ENCODE results near the gene CRYGN.

Gene CRYGN

DNA sequence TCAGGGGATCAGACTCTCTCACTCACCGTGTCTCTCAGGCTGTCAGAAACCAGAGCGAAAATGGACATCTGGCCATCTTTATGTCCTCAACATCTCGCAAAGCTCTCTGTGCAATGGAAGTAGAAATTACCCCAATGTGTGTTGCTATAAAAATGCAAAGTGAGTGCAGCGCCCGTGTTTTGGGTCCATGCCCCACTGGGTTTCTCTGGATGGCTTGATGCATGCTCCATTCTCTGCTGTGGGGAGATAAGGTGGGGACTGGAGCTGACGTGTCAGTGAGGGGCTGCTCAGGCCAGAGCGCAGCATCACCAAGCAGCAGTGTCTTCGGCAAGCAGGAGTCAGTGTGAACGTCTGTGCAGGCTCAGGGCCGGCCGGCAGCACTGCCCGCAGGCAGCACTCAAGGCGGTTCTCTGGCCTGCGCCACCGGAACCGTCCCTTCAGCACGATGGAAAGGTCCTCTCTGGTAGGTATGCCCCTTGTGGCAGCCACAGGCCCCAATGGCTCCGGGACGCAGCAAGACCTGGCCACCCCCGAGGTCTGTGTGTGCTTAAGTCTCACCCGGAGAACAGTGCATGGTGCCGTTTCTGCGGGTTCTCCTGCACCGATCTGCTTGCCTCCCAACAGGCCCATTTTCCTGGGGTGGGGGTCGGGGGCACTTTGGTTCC lies 60.3 kb downstream of the CRYGN start:
- TF ChIP-seq FOXP2 (optimal IDR thresholded peaks at IDR 0.05; ENCODE audit: borderline replicate concordance, extremely low read depth, extremely low read length, insufficient read depth), result no peak
- TF ChIP-seq, protein P1, sequence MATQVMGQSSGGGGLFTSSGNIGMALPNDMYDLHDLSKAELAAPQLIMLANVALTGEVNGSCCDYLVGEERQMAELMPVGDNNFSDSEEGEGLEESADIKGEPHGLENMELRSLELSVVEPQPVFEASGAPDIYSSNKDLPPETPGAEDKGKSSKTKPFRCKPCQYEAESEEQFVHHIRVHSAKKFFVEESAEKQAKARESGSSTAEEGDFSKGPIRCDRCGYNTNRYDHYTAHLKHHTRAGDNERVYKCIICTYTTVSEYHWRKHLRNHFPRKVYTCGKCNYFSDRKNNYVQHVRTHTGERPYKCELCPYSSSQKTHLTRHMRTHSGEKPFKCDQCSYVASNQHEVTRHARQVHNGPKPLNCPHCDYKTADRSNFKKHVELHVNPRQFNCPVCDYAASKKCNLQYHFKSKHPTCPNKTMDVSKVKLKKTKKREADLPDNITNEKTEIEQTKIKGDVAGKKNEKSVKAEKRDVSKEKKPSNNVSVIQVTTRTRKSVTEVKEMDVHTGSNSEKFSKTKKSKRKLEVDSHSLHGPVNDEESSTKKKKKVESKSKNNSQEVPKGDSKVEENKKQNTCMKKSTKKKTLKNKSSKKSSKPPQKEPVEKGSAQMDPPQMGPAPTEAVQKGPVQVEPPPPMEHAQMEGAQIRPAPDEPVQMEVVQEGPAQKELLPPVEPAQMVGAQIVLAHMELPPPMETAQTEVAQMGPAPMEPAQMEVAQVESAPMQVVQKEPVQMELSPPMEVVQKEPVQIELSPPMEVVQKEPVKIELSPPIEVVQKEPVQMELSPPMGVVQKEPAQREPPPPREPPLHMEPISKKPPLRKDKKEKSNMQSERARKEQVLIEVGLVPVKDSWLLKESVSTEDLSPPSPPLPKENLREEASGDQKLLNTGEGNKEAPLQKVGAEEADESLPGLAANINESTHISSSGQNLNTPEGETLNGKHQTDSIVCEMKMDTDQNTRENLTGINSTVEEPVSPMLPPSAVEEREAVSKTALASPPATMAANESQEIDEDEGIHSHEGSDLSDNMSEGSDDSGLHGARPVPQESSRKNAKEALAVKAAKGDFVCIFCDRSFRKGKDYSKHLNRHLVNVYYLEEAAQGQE (IDR thresholded peaks at IDR 0.05; ENCODE audit: insufficient read depth in 1 of 2, low read depth in 2 of 2, low read length in 2 of 2), result no peak
- TF ChIP-seq TAF1 (IDR thresholded peaks at IDR 0.05; ENCODE audit: borderline replicate concordance, insufficient read depth, low read length), result no peak
- no peak for TF ChIP-seq SIN3A (IDR thresholded peaks at IDR 0.05; ENCODE audit: borderline replicate concordance, insufficient read depth, low read length)
- TF ChIP-seq POLR2AphosphoS5 (IDR thresholded peaks at IDR 0.05; ENCODE audit: low read depth, low read length), result no peak

DNA sequence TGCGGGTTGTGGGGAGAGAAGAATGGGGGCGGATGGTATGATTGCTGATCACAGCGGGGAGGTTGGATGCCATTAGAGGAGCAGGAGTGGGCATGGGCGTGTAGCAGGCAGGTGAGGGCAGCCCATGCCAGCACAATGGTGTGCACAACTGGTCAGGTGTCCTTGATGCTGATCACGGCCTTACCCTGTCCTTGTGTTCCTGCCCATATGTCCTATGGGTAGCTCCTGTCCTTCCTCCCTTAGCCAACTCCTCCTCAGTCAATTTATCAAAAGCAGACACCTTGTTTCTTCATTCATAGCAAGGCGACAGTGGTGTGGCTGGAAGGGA lies 60.8 kb downstream of the CRYGN start:
- TF ChIP-seq SIN3A (IDR thresholded peaks at IDR 0.05; ENCODE audit: borderline replicate concordance, insufficient read depth, low read length) (no peak), POLR2AphosphoS5 (IDR thresholded peaks at IDR 0.05; ENCODE audit: low read depth, low read length) (no peak), FOXP2 (optimal IDR thresholded peaks at IDR 0.05; ENCODE audit: borderline replicate concordance, extremely low read depth, extremely low read length, insufficient read depth) (no peak), TAF1 (IDR thresholded peaks at IDR 0.05; ENCODE audit: borderline replicate concordance, insufficient read depth, low read length) (no peak)
- TF ChIP-seq, protein P1 (IDR thresholded peaks at IDR 0.05; ENCODE audit: insufficient read depth in 1 of 2, low read depth in 2 of 2, low read length in 2 of 2), result no peak
